Suppressor macrophage treated with lipopolysaccharide for 1 hour (primary cell): Measurements from ENCODE around the gene GANAB.
"Not testable (repeated sequence)": the region's sequence is repeated elsewhere in the genome, so short reads cannot be mapped to it uniquely, and the experiment has no call there.

Experiments
- DNase-seq, 3 donors: peaks; one replicate each; pipeline ENCODE4 v3.0.0-alpha.2; 2020 to 2022

The GANAB gene

GRCh38 chr11:62621027-62621566 is 25.3 kb downstream of the GANAB start:
- DNase-seq, result no peak

- DNase-seq, result not testable (repeated sequence)
These were observed 29.5 kb downstream of the GANAB start for GRCh38 chr11:62616957-62617356.

- DNase-seq, result no peak
These were observed 30.9 kb downstream of the GANAB start for GRCh38 chr11:62615521-62615920.

GRCh38 chr11:62614275-62614674 is 32.1 kb downstream of the GANAB start:
- no peak for DNase-seq

- DNase-seq, result no peak
These were observed 33.1 kb downstream of the GANAB start for GRCh38 chr11:62613291-62613778.

- DNase-seq, result peak; percentile 85 to 93 (median 85)
These were observed 33.8 kb downstream of the GANAB start, which contains the start of the genes EML3 and ROM1 for GRCh38 chr11:62612366-62613290. Gene EML3 (minus strand): TSS chr11:62612775. CDS start chr11:62612457, 318 bp downstream. Gene ROM1 (plus strand): TSS chr11:62613257. CDS start chr11:62613282, 25 bp downstream.

GRCh38 chr11:62611705-62612365 is 34.6 kb downstream of the GANAB start:
- DNase-seq, result peak; percentile 66 to 76 (median 68)

GRCh38 chr11:62610814-62611704 is 35.4 kb downstream of the GANAB start:
- DNase-seq, result no peak

GRCh38 chr11:62610403-62610802 is 36.0 kb downstream of the GANAB start:
- DNase-seq, result no peak

GRCh38 chr11:62608776-62609175 is 37.6 kb downstream of the GANAB start:
- DNase-seq, result no peak

GRCh38 chr11:62607714-62608113 is 38.7 kb downstream of the GANAB start:
- DNase-seq, result peak; percentile 75 to 82 (median 76)

GRCh38 chr11:62605902-62606301 is 40.5 kb downstream of the GANAB start:
- DNase-seq, result no peak

- DNase-seq, result no peak
These were observed 40.9 kb downstream of the GANAB start for GRCh38 chr11:62605467-62605866.

- no peak for DNase-seq
These were observed 41.8 kb downstream of the GANAB start for GRCh38 chr11:62604460-62605120.

GRCh38 chr11:62603776-62604299 is 42.6 kb downstream of the GANAB start:
- DNase-seq, result no peak

GRCh38 chr11:62603072-62603408 is 43.4 kb downstream of the GANAB start:
- no peak for DNase-seq

- DNase-seq, result peak in 1 of 3 donors; percentile 62
These were observed 44.0 kb downstream of the GANAB start for GRCh38 chr11:62602141-62603071.

GRCh38 chr11:62601372-62602140 is 44.9 kb downstream of the GANAB start, which contains the start of gene MTA2:
Gene MTA2 (minus strand): TSS chr11:62601865. CDS start chr11:62601450, 415 bp downstream.
- DNase-seq, result peak; percentile 98 to 99 (median 99)

GRCh38 chr11:62601122-62601371 is 45.4 kb downstream of the GANAB start:
- DNase-seq, result peak; percentile 43 to 67 (median 47)
